ENCODE data around the gene GMCL2. TPM values are rescaled to one million over a fixed set of nuclear protein-coding genes. Genes with fewer than 3 reads are reported as not detected.
A peak's percentile ranks its signal among the peaks of the same experiment; 100 is the strongest.

The GMCL2 gene
- total RNA-seq, 1 experiment from 2014 or later, result not detected

DNA sequence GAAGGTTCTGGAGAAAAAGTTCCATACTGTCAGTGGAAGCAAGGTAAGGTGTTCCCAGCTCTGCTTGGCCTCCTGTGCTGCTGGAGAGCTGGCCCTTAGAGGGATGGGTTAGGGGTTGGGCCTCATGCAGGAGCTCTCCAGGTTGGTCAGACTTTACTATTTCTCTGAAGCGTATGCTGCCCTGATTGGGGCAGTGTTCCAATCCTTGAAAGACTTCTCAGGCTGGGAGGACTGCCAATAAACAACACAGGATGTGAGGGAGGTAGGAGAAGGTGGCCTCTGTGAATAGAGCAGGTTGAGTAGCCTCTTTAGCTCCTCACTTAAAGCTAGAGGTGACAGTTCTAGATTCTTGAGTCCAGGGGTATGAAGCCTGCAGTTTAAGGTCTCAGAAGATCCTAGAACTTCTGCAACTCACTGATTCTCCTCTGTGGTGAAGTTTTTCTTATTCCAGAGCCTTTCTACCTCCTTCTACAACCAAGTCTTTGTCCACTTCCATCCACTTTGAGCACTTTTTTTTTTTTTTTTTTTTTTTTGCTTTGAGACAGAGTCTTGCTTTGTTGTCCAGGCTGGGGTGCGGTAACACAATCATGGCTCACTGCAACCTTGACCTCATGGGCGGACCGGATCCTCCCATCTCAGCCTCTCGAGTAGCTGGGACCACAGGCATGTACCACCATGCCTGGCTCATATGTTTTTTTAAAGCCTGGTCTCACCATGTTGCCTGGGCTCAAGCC is 20.2 kb upstream of the GMCL2 start:
- Mint-ChIP-seq H3K27ac (peak overlapping the region; percentile 46 to 91 (median 64); a peak in 4 of 7 replicates), H3K4me1 (peaks cover 14 to 34% of the 10 kb centered on the region in 2 experiments), H3K9me3 (peaks cover 2% of the 10 kb centered on the region in 2 experiments; a peak in 3 of 5 replicates), H3K27me3 (ENCODE audit: low read depth) (peaks cover 13% of the 10 kb centered on the region), H3K4me3 (peak overlapping the region; percentile 75 to 86), H3K36me3 (ENCODE audit: insufficient read depth in 1 of 3, low read depth in 3 of 3) (peaks cover 59 to 74% (median 70%) of the 10 kb centered on the region in 3 experiments)
- Histone ChIP-seq H3T11ph (ENCODE audit: low read length) (no peak overlapping the region), H3K23ac (ENCODE audit: insufficient read length, low read depth, low read length) (no peak overlapping the region), H3K79me2 (ENCODE audit: insufficient read depth, low read length) (peaks cover 23% of the 10 kb centered on the region), H2AFZ (ENCODE audit: low read length) (no peak overlapping the region), H4K20me1 (ENCODE audit: control insufficient read depth, insufficient read depth, insufficient read length) (no peaks in the 10 kb centered on the region), H3K18ac (ENCODE audit: insufficient read length, low read depth, low read length) (no peak overlapping the region), H3K27ac (ENCODE audit: insufficient read length, low read depth, low read length) (no peak overlapping the region), H4K5ac (ENCODE audit: insufficient read length, low read depth, low read length) (no peak overlapping the region), H2BK12ac (ENCODE audit: insufficient read length, low read depth, low read length) (no peak overlapping the region), H3K4me1 (ENCODE audit: insufficient read depth, low read length) (no peaks in the 10 kb centered on the region; the same call in 1 of the 2 replicates), H3K9me3 (ENCODE audit: control insufficient read depth, low read depth, low read length) (no peaks in the 10 kb centered on the region), H2BK15ac (ENCODE audit: low read depth, low read length) (no peak overlapping the region), H3K79me1 (ENCODE audit: insufficient read depth, low read depth, low read length, poor library complexity, severe bottlenecking) (peaks cover 9% of the 10 kb centered on the region), H2BK5ac (ENCODE audit: insufficient read length, low read length) (no peak overlapping the region), H2BK20ac (ENCODE audit: low read depth, low read length, poor library complexity, severe bottlenecking) (no peak overlapping the region), H3K9ac (ENCODE audit: extremely low read depth, insufficient read length, low read length) (no peak overlapping the region), H3K14ac (ENCODE audit: insufficient read depth, low read length) (no peak overlapping the region), H2AK5ac (ENCODE audit: insufficient read length, low read length) (no peak overlapping the region), H4K91ac (ENCODE audit: insufficient read length, low read depth, low read length) (no peak overlapping the region), H3K4ac (ENCODE audit: low read depth, low read length) (no peak overlapping the region), H2BK120ac (ENCODE audit: low read depth, low read length, poor library complexity, severe bottlenecking) (no peak overlapping the region), H3K27me3 (ENCODE audit: insufficient read depth, low read length) (no peaks in the 10 kb centered on the region), H4K8ac (replicated peaks; ENCODE audit: insufficient read length, low read depth, low read length) (no peak overlapping the region), H3K56ac (ENCODE audit: insufficient read length, low read depth, low read length) (no peak overlapping the region), H3K4me2 (ENCODE audit: insufficient read depth, insufficient read length, low read length) (peak overlapping the region; percentile 19), H3K23me2 (ENCODE audit: insufficient read length, low read depth, low read length, poor library complexity, severe bottlenecking) (peaks cover 10% of the 10 kb centered on the region)
- TF ChIP-seq, protein P1, sequence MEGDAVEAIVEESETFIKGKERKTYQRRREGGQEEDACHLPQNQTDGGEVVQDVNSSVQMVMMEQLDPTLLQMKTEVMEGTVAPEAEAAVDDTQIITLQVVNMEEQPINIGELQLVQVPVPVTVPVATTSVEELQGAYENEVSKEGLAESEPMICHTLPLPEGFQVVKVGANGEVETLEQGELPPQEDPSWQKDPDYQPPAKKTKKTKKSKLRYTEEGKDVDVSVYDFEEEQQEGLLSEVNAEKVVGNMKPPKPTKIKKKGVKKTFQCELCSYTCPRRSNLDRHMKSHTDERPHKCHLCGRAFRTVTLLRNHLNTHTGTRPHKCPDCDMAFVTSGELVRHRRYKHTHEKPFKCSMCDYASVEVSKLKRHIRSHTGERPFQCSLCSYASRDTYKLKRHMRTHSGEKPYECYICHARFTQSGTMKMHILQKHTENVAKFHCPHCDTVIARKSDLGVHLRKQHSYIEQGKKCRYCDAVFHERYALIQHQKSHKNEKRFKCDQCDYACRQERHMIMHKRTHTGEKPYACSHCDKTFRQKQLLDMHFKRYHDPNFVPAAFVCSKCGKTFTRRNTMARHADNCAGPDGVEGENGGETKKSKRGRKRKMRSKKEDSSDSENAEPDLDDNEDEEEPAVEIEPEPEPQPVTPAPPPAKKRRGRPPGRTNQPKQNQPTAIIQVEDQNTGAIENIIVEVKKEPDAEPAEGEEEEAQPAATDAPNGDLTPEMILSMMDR (conservative IDR thresholded peaks at IDR 0.05), result no peak
- WGBS (ENCODE audit: extremely low coverage, insufficient read length, low lambda C conversion rate), result no CpG with 5 or more reads among the region's 5 CpGs
- DNase-seq, result no peak

Data from H9 (cell line).